Adrenal gland (tissue), 12 donors: Measurements from ENCODE around the gene C13orf46. TPM values are rescaled to one million over a fixed set of nuclear protein-coding genes. Genes with fewer than 3 reads are reported as not detected.

Experiments
- DNase-seq, 7 donors: peaks; one replicate each; pipeline ENCODE4 v3.0.0-alpha.2; 2019 to 2020
- H3K27ac ChIP-seq, 5 donors: fragments of 200-600 bp; sonication (generic) in 4 of 5; 1 replicate in 3 of 5; 2 replicates in 2 of 5; pipeline versions ENCODE4 v1.5.1 to v1.8.0; 2016 to 2020; ENCODE audit warnings: mild to moderate bottlenecking in 1 of 5
- H3K27me3 ChIP-seq: fragments of 200-600 bp; 2 replicates; pipeline ENCODE4 v1.8.0; 2021
- H3K36me3 ChIP-seq, 2 donors: fragments of 200-600 bp; replicated peaks in 1 of 2; 1 replicate in 1 of 2; 2 replicates in 1 of 2; pipeline versions ENCODE4 v1.5.1 to v1.8.0; 2018 to 2022
- H3K4me1 ChIP-seq, 2 donors: fragments of 200-600 bp; replicated peaks in 1 of 2; 1 replicate in 1 of 2; 2 replicates in 1 of 2; pipeline versions ENCODE4 v1.5.1 to v1.8.0; 2018 to 2021
- H3K4me3 ChIP-seq, 4 donors: fragments of 200-600 bp; sonication (generic) in 3 of 4; one replicate each; pipeline ENCODE4 v1.5.1; 2016 to 2018
- H3K9me3 ChIP-seq, 3 donors: fragments of 200-600 bp; sonication (generic) in 1 of 3; replicated peaks in 1 of 3; 1 replicate in 2 of 3; 2 replicates in 1 of 3; pipeline versions ENCODE4 v1.5.1 to v1.8.0; 2016 to 2021
- CTCF ChIP-seq, 6 experiments: fragments of 450-650 bp in 4 of 6; fragments of 200-600 bp in 2 of 6; sonication (generic) in 1 of 6; IDR thresholded peaks; 1 replicate in 5 of 6; 2 replicates in 1 of 6; pipeline versions ENCODE4 v1.5.1 to v1.8.0; 2016 to 2021; ENCODE audit warnings: antibody characterized with exemption in 6 of 6, mild to moderate bottlenecking in 2 of 6, moderate library complexity in 1 of 6
- POLR2A ChIP-seq, 2 donors: fragments of 450-650 bp; IDR thresholded peaks; one replicate each; pipeline ENCODE4 v1.6.1; 2017; ENCODE audit warnings: antibody characterized with exemption in 2 of 2, mild to moderate bottlenecking in 2 of 2, moderate library complexity in 1 of 2
- WGBS, 4 donors: extraction: QIAGEN DNeasy Blood & Tissue Kit in 2 of 4; methylation state at CpG; one replicate each; pipeline versions ENCODE4 v1.1.5 to v1.1.7; 2013 to 2017; 5-methylcytosine and 5-hydroxymethylcytosine counted together
- intact Hi-C, 2 donors: fragments of 100-400 bp; cut with DNase I; formaldehyde crosslinking; loops; one replicate each; pipeline versions ENCODE4 v1.14.1 to v1.15.0; 2022 to 2023
- polyA plus RNA-seq, 3 donors: library from polyadenylated mRNA; stranded (reverse); fragments of 200-250 nt in 2 of 3; fragments of 350-450 nt in 1 of 3; fragmentation: Illumina TruSeq in 1 of 3; extraction: RNeasy Lipid Tissue Mini Kit (QIAGEN cat#74804) in 1 of 3; gene quantifications; one replicate each; pipeline ENCODE4 v1.2.3, GENCODE V29; 2013 to 2014
- total RNA-seq, 9 donors: library from RNA; depleted of rRNA in 4 of 9; stranded (reverse); fragments of >200 nt in 4 of 9; fragments of 120-200 nt in 1 of 9; fragmentation: NEBNext Ultra II Directional in 1 of 9; extraction: Animal tissue kit (Norgen Biotek cat#: 25700) in 1 of 9; gene quantifications; one replicate each; pipeline versions ENCODE4 v1.1.0 to v1.2.4, GENCODE V29; 2013 to 2023
- donor health status: healthy with polysubstance abuse.
- donor health status: Bipolar disorder and iron deficiency.
- donor health status: DM: yes; HTN: yes; CAD: no.
- donor health status: DM: no; HTN: no; CAD: no.
- donor health status: DM: no; HTN: no; CAD: no.
- donor health status: DM: yes; HTN: yes; CAD: no.

Gene C13orf46
- total and polyA plus RNA-seq, 12 donors, result 0.06 to 0.88 (median 0.19) TPM; not detected in 3

- intact Hi-C loops, result no loop called here
- peaks cover 0 to 7% of the 10 kb centered on the region in 2 donors for H3K36me3 ChIP-seq
- no peak for TF ChIP-seq CTCF (IDR thresholded peaks at IDR 0.05)
- TF ChIP-seq POLR2A (IDR thresholded peaks at IDR 0.05), result no peak
- no peak overlapping the region for H3K4me3 ChIP-seq
- no peaks in the 10 kb centered on the region for H3K9me3 ChIP-seq
- H3K27me3 ChIP-seq, result no peaks in the 10 kb centered on the region
- H3K27ac ChIP-seq, result no peak overlapping the region
- peak in 1 of 7 donors; percentile 9 for DNase-seq
- 86 to 90% (median 88%) methylated on average over 23 to 41 of the region's 41 CpGs for WGBS, 4 donors
- H3K4me1 ChIP-seq, result no peaks in the 10 kb centered on the region
Observed at GRCh38 chr13:113978741-113979481, 5.0 kb upstream of the C13orf46 start.

GRCh38 chr13:113977976-113978375 lies 4.1 kb upstream of the C13orf46 start:
- no peaks in the 10 kb centered on the region for H3K4me1 ChIP-seq
- WGBS, 4 donors, result 76 to 85% (median 79%) methylated on average over 9 to 13 of the region's 13 CpGs
- H3K27ac ChIP-seq, result no peak overlapping the region
- no peaks in the 10 kb centered on the region for H3K9me3 ChIP-seq
- no peaks in the 10 kb centered on the region for H3K27me3 ChIP-seq
- H3K36me3 ChIP-seq, result peaks cover 0 to 7% of the 10 kb centered on the region in 2 donors
- TF ChIP-seq POLR2A (IDR thresholded peaks at IDR 0.05) (no peak), CTCF (IDR thresholded peaks at IDR 0.05) (no peak)
- intact Hi-C loops, result no loop called here
- no peak overlapping the region for H3K4me3 ChIP-seq
- no peak for DNase-seq

- Histone ChIP-seq H3K4me1 (no peaks in the 10 kb centered on the region), H3K27me3 (no peaks in the 10 kb centered on the region), H3K27ac (peak overlapping the region in 1 of 5 donors; percentile 8), H3K9me3 (no peaks in the 10 kb centered on the region), H3K4me3 (no peak overlapping the region), H3K36me3 (peaks cover 0 to 7% of the 10 kb centered on the region in 2 donors)
- no peak for TF ChIP-seq POLR2A (IDR thresholded peaks at IDR 0.05)
- TF ChIP-seq CTCF (IDR thresholded peaks at IDR 0.05), result no peak
- intact Hi-C loops, result no loop called here
- WGBS, 4 donors, result 72 to 88% (median 79%) methylated on average over 13 to 21 of the region's 21 CpGs
- DNase-seq, result no peak
Observed at GRCh38 chr13:113976711-113977684, 3.1 kb upstream of the C13orf46 start.

- no peak overlapping the region for H3K27ac ChIP-seq
- H3K27me3 ChIP-seq, result no peaks in the 10 kb centered on the region
- peak in 1 of 7 donors; percentile 5 for DNase-seq
- no peaks in the 10 kb centered on the region for H3K4me1 ChIP-seq
- H3K36me3 ChIP-seq, result no peaks in the 10 kb centered on the region
- no peak overlapping the region for H3K4me3 ChIP-seq
- TF ChIP-seq POLR2A (IDR thresholded peaks at IDR 0.05), result no peak
- no peak for TF ChIP-seq CTCF (IDR thresholded peaks at IDR 0.05)
- no peaks in the 10 kb centered on the region for H3K9me3 ChIP-seq
- intact Hi-C loops, result no loop called here
- 83 to 90% (median 87%) methylated on average over 1 to 15 of the region's 15 CpGs for WGBS, 4 donors
Observed at GRCh38 chr13:113975416-113975815, 1.5 kb upstream of the C13orf46 start.
